IMR-90 (cell line): ENCODE data around the gene PDCD1.

Experiments used
- CEBPB ChIP-seq: IDR thresholded peaks from 2 replicates; pipeline ENCODE4 v1.6.1; 2012; ENCODE audit warnings: low read depth, low read length, improper control_type of control experiment
- CHD1 ChIP-seq: IDR thresholded peaks from 2 replicates; pipeline ENCODE4 v1.6.1; 2012; ENCODE audit warnings: low read depth, low read length, improper control_type of control experiment
- FOS ChIP-seq: fragments of 150-350 bp; IDR thresholded peaks from 2 replicates; pipeline ENCODE4 v1.6.1; 2016; ENCODE audit warnings: low read depth, low read length
- MAFK ChIP-seq: IDR thresholded peaks from 2 replicates; pipeline ENCODE4 v1.6.1; 2012; ENCODE audit warnings: low read depth, low read length, improper control_type of control experiment
- MAZ ChIP-seq: IDR thresholded peaks from 2 replicates; pipeline ENCODE4 v1.6.1; 2012; ENCODE audit warnings: low read depth, mild to moderate bottlenecking, low read length, improper control_type of control experiment, moderate library complexity, borderline replicate concordance
- MXI1 ChIP-seq: IDR thresholded peaks from 2 replicates; pipeline ENCODE4 v1.6.1; 2012; ENCODE audit warnings: low read depth, mild to moderate bottlenecking, low read length, moderate library complexity, borderline replicate concordance
- NFE2L2 ChIP-seq: fragments of 150-350 bp; IDR thresholded peaks from 2 replicates; pipeline ENCODE4 v1.6.1; 2016; ENCODE audit warnings: low read depth, mild to moderate bottlenecking, low read length
- POLR2A ChIP-seq: IDR thresholded peaks from 2 replicates; pipeline ENCODE4 v1.6.1; 2012; ENCODE audit warnings: mild to moderate bottlenecking, low read depth, low read length
- RAD21 ChIP-seq: IDR thresholded peaks from 2 replicates; pipeline ENCODE4 v1.6.1; 2012; ENCODE audit warnings: low read length, improper control_type of control experiment
- RCOR1 ChIP-seq: IDR thresholded peaks from 2 replicates; pipeline ENCODE4 v1.6.1; 2012; ENCODE audit warnings: mild to moderate bottlenecking, low read length, improper control_type of control experiment; ENCODE audit not compliant: insufficient replicate concordance
- TF ChIP-seq, protein P1 (sequence below): conservative IDR thresholded peaks from 2 replicates; pipeline ENCODE4 v1.5.1; 2012; ENCODE audit warnings: mild to moderate bottlenecking, low read depth, low read length, improper control_type of control experiment
- TF ChIP-seq, protein P2 (sequence below): fragments of 150-350 bp; IDR thresholded peaks from 2 replicates; pipeline ENCODE4 v1.6.1; 2016; ENCODE audit warnings: low read depth, mild to moderate bottlenecking, low read length, moderate library complexity, borderline replicate concordance
- TF ChIP-seq, protein P3 (sequence below): fragments of 150-350 bp; IDR thresholded peaks from 2 replicates; pipeline ENCODE4 v1.6.1; 2017; ENCODE audit warnings: mild to moderate bottlenecking, antibody characterized with exemption, low read length, low read depth

DNA sequence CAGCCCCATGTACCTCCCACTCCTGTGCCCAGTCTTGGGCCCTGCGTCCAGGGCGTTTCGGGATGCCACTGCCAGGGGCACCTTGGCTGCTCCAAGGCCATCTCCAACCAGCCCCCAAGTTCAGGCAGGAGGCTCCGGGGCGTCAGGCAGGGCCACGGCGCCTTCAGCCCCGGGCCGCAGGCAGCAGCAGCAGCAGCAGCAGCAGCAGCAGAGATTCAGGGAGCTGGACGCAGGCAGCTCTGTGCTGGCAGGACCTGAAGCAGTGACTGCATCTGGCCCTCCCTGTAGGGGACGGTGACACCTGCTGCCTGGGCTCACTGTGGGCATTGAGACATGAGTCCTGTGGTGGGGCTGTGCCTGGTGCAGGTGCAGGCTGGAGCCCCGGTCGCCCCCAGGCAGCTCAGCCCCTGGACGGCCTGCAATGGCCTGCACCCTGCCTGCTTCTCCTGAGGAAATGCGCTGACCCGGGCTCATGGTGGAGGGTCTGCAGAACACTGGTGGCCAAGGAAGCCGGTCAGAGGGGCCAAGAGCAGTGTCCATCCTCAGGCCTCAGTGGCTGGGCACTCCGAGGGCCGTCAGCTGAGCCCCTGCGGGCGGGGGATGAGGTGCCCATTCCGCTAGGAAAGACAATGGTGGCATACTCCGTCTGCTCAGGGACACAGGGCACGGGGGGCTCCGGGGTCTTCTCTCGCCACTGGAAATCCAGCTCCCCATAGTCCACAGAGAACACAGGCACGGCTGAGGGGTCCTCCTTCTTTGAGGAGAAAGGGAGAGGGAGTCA, 8.0 kb downstream of the PDCD1 start:
- TF ChIP-seq POLR2A (no peak), FOS (no peak), RCOR1 (no peak), CHD1 (no peak), MAZ (no peak), MXI1 (no peak), NFE2L2 (no peak), CEBPB (no peak), RAD21 (no peak), MAFK (no peak)
- TF ChIP-seq, protein P1, sequence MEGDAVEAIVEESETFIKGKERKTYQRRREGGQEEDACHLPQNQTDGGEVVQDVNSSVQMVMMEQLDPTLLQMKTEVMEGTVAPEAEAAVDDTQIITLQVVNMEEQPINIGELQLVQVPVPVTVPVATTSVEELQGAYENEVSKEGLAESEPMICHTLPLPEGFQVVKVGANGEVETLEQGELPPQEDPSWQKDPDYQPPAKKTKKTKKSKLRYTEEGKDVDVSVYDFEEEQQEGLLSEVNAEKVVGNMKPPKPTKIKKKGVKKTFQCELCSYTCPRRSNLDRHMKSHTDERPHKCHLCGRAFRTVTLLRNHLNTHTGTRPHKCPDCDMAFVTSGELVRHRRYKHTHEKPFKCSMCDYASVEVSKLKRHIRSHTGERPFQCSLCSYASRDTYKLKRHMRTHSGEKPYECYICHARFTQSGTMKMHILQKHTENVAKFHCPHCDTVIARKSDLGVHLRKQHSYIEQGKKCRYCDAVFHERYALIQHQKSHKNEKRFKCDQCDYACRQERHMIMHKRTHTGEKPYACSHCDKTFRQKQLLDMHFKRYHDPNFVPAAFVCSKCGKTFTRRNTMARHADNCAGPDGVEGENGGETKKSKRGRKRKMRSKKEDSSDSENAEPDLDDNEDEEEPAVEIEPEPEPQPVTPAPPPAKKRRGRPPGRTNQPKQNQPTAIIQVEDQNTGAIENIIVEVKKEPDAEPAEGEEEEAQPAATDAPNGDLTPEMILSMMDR: no peak
- TF ChIP-seq, protein P2, sequence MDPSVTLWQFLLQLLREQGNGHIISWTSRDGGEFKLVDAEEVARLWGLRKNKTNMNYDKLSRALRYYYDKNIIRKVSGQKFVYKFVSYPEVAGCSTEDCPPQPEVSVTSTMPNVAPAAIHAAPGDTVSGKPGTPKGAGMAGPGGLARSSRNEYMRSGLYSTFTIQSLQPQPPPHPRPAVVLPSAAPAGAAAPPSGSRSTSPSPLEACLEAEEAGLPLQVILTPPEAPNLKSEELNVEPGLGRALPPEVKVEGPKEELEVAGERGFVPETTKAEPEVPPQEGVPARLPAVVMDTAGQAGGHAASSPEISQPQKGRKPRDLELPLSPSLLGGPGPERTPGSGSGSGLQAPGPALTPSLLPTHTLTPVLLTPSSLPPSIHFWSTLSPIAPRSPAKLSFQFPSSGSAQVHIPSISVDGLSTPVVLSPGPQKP: no peak
- TF ChIP-seq, protein P3, sequence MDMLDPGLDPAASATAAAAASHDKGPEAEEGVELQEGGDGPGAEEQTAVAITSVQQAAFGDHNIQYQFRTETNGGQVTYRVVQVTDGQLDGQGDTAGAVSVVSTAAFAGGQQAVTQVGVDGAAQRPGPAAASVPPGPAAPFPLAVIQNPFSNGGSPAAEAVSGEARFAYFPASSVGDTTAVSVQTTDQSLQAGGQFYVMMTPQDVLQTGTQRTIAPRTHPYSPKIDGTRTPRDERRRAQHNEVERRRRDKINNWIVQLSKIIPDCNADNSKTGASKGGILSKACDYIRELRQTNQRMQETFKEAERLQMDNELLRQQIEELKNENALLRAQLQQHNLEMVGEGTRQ: no peak
